H1 (cell line): ENCODE data around the gene GREM2. TPM values are rescaled to one million over a fixed set of nuclear protein-coding genes. Genes with fewer than 3 reads are reported as not detected.

Source experiments
- CTCF ChIA-PET: fragments of 300-600 bp; sonication (Branson Sonifier 250); formaldehyde crosslinking; loops from one replicate; lab custom pipeline; 2021; ENCODE audit not compliant: partially characterized antibody; lab: Charles Lee
- POLR2A ChIA-PET: fragments of 300-600 bp; sonication (Branson Sonifier 250); formaldehyde crosslinking; loops from one replicate; lab custom pipeline; 2021; ENCODE audit warnings: inconsistent platforms; ENCODE audit not compliant: partially characterized antibody; lab: Charles Lee
- DNase-seq, 2 experiments: peaks; one replicate each; pipeline versions ENCODE4 v3.0.0 to v3.0.0-alpha.2; 2010 to 2022; ENCODE audit warnings: low spot score in 2 of 2, low read depth in 1 of 2, mixed read lengths in 1 of 2
- FAIRE-seq: peaks from 2 replicates; lab custom pipeline; 2011; peaks lifted over from hg19 to GRCh38; lab: Jason Lieb, UNC
- H2AFZ ChIP-seq: 2 replicates; pipeline ENCODE4 v1.8.1; 2012; ENCODE audit warnings: low read length, inconsistent platforms
- H2AK5ac ChIP-seq: 2 replicates; pipeline ENCODE4 v1.6.1; 2013; ENCODE audit warnings: low read depth, low read length
- H2BK120ac ChIP-seq: replicated peaks from 2 replicates; pipeline ENCODE3; 2013; ENCODE audit warnings: low read depth, low read length, inconsistent platforms
- H2BK12ac ChIP-seq: 2 replicates; pipeline ENCODE4 v1.6.1; 2013; ENCODE audit warnings: low read depth, low read length
- H2BK15ac ChIP-seq: 2 replicates; pipeline ENCODE4 v1.6.1; 2013; ENCODE audit warnings: low read length
- H2BK20ac ChIP-seq: 2 replicates; pipeline ENCODE4 v1.6.1; 2013; ENCODE audit warnings: low read length
- H2BK5ac ChIP-seq: 2 replicates; pipeline ENCODE4 v1.6.1; 2013; ENCODE audit warnings: low read depth, low read length
- H3K14ac ChIP-seq: 2 replicates; pipeline ENCODE4 v1.6.1; 2013; ENCODE audit warnings: inconsistent platforms; ENCODE audit not compliant: insufficient read length
- H3K18ac ChIP-seq: 2 replicates; pipeline ENCODE4 v1.6.1; 2013; ENCODE audit warnings: low read length; ENCODE audit errors: extremely low read depth
- H3K23ac ChIP-seq: 2 replicates; pipeline ENCODE4 v1.6.1; 2013; ENCODE audit warnings: inconsistent platforms; ENCODE audit not compliant: insufficient read length
- H3K23me2 ChIP-seq: 2 replicates; pipeline ENCODE4 v1.6.1; 2013; ENCODE audit warnings: low read depth, low read length
- H3K27ac ChIP-seq: 2 replicates; pipeline ENCODE4 v1.6.1; 2011; ENCODE audit warnings: low read depth, low read length, inconsistent platforms
- H3K27me3 ChIP-seq, 4 experiments: replicated peaks in 1 of 4; 1 replicate in 1 of 4; 2 replicates in 3 of 4; pipeline versions ENCODE4 v1.6.1 to v1.8.1; 2011 to 2013; ENCODE audit warnings: low read length in 3 of 4, mild to moderate bottlenecking in 3 of 4, inconsistent platforms in 2 of 4, mixed read lengths in 2 of 4, moderate library complexity in 1 of 4; ENCODE audit not compliant: control insufficient read depth in 3 of 4, insufficient read depth in 3 of 4; ENCODE audit errors: extremely low read depth in 1 of 4
- H3K36me3 ChIP-seq, 4 experiments: 2 replicates each; pipeline versions ENCODE4 v1.6.1 to v1.8.1; 2011 to 2013; ENCODE audit warnings: mild to moderate bottlenecking in 4 of 4, low read length in 3 of 4, moderate library complexity in 2 of 4, control low read depth in 1 of 4, inconsistent platforms in 1 of 4; ENCODE audit not compliant: insufficient read depth in 4 of 4, control insufficient read depth in 2 of 4
- H3K4ac ChIP-seq: replicated peaks from 2 replicates; pipeline ENCODE3; 2013; ENCODE audit warnings: low read length, low read depth, mixed read lengths, inconsistent platforms; ENCODE audit not compliant: insufficient read length
- H3K4me1 ChIP-seq, 4 experiments: replicated peaks in 1 of 4; 1 replicate in 1 of 4; 2 replicates in 3 of 4; pipeline versions ENCODE4 v1.6.1 to v1.8.1; 2011 to 2013; ENCODE audit warnings: low read length in 3 of 4, inconsistent platforms in 2 of 4, mixed read lengths in 1 of 4; ENCODE audit not compliant: insufficient read depth in 4 of 4, control insufficient read depth in 3 of 4
- H3K4me2 ChIP-seq, 2 experiments: 2 replicates each; pipeline versions ENCODE4 v1.6.1 to v1.8.1; 2011 to 2013; ENCODE audit warnings: low read depth in 2 of 2, low read length in 2 of 2, control low read depth in 1 of 2, inconsistent platforms in 1 of 2, mild to moderate bottlenecking in 1 of 2; ENCODE audit not compliant: insufficient read depth in 1 of 2
- H3K4me3 ChIP-seq, 4 experiments: fragments of 200-600, 300-600 bp in 1 of 4; sonication (generic), shearing (Covaris generic), sonication (Bioruptor Twin) in 1 of 4; 2 replicates each; pipeline versions ENCODE4 v1.5.1 to v1.8.1; 2011 to 2016; ENCODE audit warnings: low read length in 4 of 4, low read depth in 3 of 4, control low read depth in 2 of 4, inconsistent platforms in 2 of 4, mild to moderate bottlenecking in 2 of 4, mixed read lengths in 1 of 4, moderate library complexity in 1 of 4; ENCODE audit not compliant: insufficient read depth in 2 of 4; ENCODE audit errors: extremely low read depth in 1 of 4
- H3K56ac ChIP-seq: replicated peaks from 2 replicates; pipeline ENCODE3; 2013; ENCODE audit warnings: low read depth, mild to moderate bottlenecking, mixed read lengths, low read length, inconsistent platforms; ENCODE audit not compliant: insufficient read length
- H3K79me1 ChIP-seq: 2 replicates; pipeline ENCODE4 v1.6.1; 2013; ENCODE audit warnings: low read depth, low read length, control low read depth
- H3K79me2 ChIP-seq, 2 experiments: 2 replicates each; pipeline versions ENCODE4 v1.6.1 to v1.8.1; 2012 to 2013; ENCODE audit warnings: low read length in 2 of 2, mild to moderate bottlenecking in 2 of 2, inconsistent platforms in 1 of 2; ENCODE audit not compliant: insufficient read depth in 2 of 2, control insufficient read depth in 1 of 2
- H3K9ac ChIP-seq, 4 experiments: replicated peaks in 1 of 4; 1 replicate in 1 of 4; 2 replicates in 3 of 4; pipeline versions ENCODE4 v1.6.1 to v1.8.1; 2011 to 2013; ENCODE audit warnings: low read depth in 3 of 4, low read length in 3 of 4, control low read depth in 2 of 4, mild to moderate bottlenecking in 2 of 4, moderate library complexity in 2 of 4, inconsistent platforms in 1 of 4; ENCODE audit errors: extremely low read depth in 1 of 4
- H3K9me3 ChIP-seq, 2 experiments: 2 replicates each; pipeline versions ENCODE4 v1.6.1 to v1.8.1; 2012 to 2013; ENCODE audit warnings: mild to moderate bottlenecking in 2 of 2, moderate library complexity in 2 of 2, control low read depth in 1 of 2, inconsistent platforms in 1 of 2, low read depth in 1 of 2, low read length in 1 of 2, mixed read lengths in 1 of 2; ENCODE audit not compliant: insufficient read depth in 2 of 2
- H4K20me1 ChIP-seq, 2 experiments: replicated peaks in 1 of 2; 2 replicates each; pipeline versions ENCODE3 to v1.8.1; 2011 to 2013; ENCODE audit warnings: inconsistent platforms in 2 of 2, low read length in 2 of 2, mild to moderate bottlenecking in 1 of 2; ENCODE audit not compliant: insufficient read depth in 2 of 2, control insufficient read depth in 1 of 2
- H4K5ac ChIP-seq: 2 replicates; pipeline ENCODE4 v1.6.1; 2013; ENCODE audit warnings: low read length, low read depth, mixed read lengths, inconsistent platforms; ENCODE audit not compliant: insufficient read length
- H4K8ac ChIP-seq: 2 replicates; pipeline ENCODE4 v1.8.0; 2013; ENCODE audit warnings: mild to moderate bottlenecking, moderate library complexity, low read length, inconsistent platforms; ENCODE audit not compliant: insufficient read depth; ENCODE audit errors: extremely low read depth
- H4K91ac ChIP-seq: replicated peaks from 2 replicates; pipeline ENCODE3; 2013; ENCODE audit warnings: low read length, mixed read lengths, inconsistent platforms; ENCODE audit not compliant: insufficient read length
- GTF2F1 ChIP-seq: IDR thresholded peaks from 2 replicates; pipeline ENCODE4 v1.6.1; 2012; ENCODE audit warnings: low read depth, low read length, improper control_type of control experiment, borderline replicate concordance
- POLR2A ChIP-seq, 2 experiments: IDR thresholded peaks; 1 replicate in 1 of 2; 2 replicates in 1 of 2; pipeline ENCODE4 v1.6.1; 2011; ENCODE audit warnings: low read depth in 2 of 2, low read length in 2 of 2, mild to moderate bottlenecking in 2 of 2; ENCODE audit errors: control extremely low read depth in 1 of 2
- POU5F1 ChIP-seq: IDR thresholded peaks from 2 replicates; pipeline ENCODE4 v1.6.1; 2011; ENCODE audit warnings: low read depth, mild to moderate bottlenecking, low read length, moderate library complexity
- WGBS, 2 experiments: shearing (Covaris generic) in 1 of 2; methylation state at CpG; one replicate each; pipeline versions ENCODE4 v1.1.6 to v1.1.7; 2013 to 2015; ENCODE audit warnings: low lambda C conversion rate in 2 of 2, mixed read lengths in 2 of 2, inconsistent platforms in 1 of 2, low coverage in 1 of 2, missing lambda C conversion rate in 1 of 2; ENCODE audit not compliant: insufficient replicate concordance in 2 of 2, insufficient coverage in 1 of 2, insufficient read length in 1 of 2; ENCODE audit errors: extremely low coverage in 1 of 2, missing lambda C conversion rate in 1 of 2; 5-methylcytosine and 5-hydroxymethylcytosine counted together
- polyA plus RNA-seq, 7 experiments: library from polyadenylated mRNA; depleted of rRNA in 3 of 7; stranded (reverse) in 5 of 7; unstranded in 2 of 7; fragments of >200 nt in 5 of 7; fragments of 200-250 nt in 2 of 7; gene quantifications; 1 replicate in 5 of 7; 2 replicates in 1 of 7; 4 replicates in 1 of 7; pipeline versions ENCODE4 v1.2.1 to v1.2.3, GENCODE V29; 2011 to 2013; ENCODE audit warnings: missing spikeins in 2 of 7, mixed read lengths in 2 of 7
- total RNA-seq: library from RNA; stranded (reverse); fragmentation: NEBNext Ultra II Directional; extraction: Animal tissue kit (Norgen Biotek cat#: 25700); gene quantifications from 2 replicates; pipeline ENCODE4 v1.2.1, GENCODE V29; 2021

Gene GREM2
- total and polyA plus RNA-seq, 2 of the 8 experiments (the other 6 are each of a cell fraction or from before 2014, with no cell fraction given) = 0.05 TPM; not detected in 1

GRCh38 chr1:240468656-240469055, 143.3 kb downstream of the GREM2 start:
- H3K4ac ChIP-seq = no peak overlapping the region
- no peaks in the 10 kb centered on the region for H3K36me3 ChIP-seq
- FAIRE-seq = no peak
- no peaks in the 10 kb centered on the region for H3K79me2 ChIP-seq
- no peak overlapping the region for H3K27ac ChIP-seq
- H2BK5ac ChIP-seq = no peak overlapping the region
- H4K8ac ChIP-seq = no peak overlapping the region
- no peaks in the 10 kb centered on the region for H3K23me2 ChIP-seq
- no peak overlapping the region for H3K4me3 ChIP-seq
- no peak overlapping the region for H3K18ac ChIP-seq
- no peaks in the 10 kb centered on the region for H3K27me3 ChIP-seq
- no peak overlapping the region for H3K4me2 ChIP-seq
- H2BK12ac ChIP-seq = no peak overlapping the region
- no peak overlapping the region for H2AK5ac ChIP-seq
- H3K4me1 ChIP-seq = peaks cover 0 to 4% (median 2%) of the 10 kb centered on the region in 4 experiments; a peak in 3 of 7 replicates
- H4K20me1 ChIP-seq = no peaks in the 10 kb centered on the region
- H2BK15ac ChIP-seq = no peak overlapping the region
- H3K79me1 ChIP-seq = no peaks in the 10 kb centered on the region
- 95% methylated on average over 7 of the region's 7 CpGs; no CpG with 5 or more reads in 1 of the 2 experiments for WGBS, 2 experiments
- H2AFZ ChIP-seq = no peak overlapping the region
- no peak overlapping the region for H2BK120ac ChIP-seq
- no peak overlapping the region for H3K14ac ChIP-seq
- H3K9me3 ChIP-seq = no peaks in the 10 kb centered on the region
- H4K5ac ChIP-seq = no peak overlapping the region
- DNase-seq = no peak
- H4K91ac ChIP-seq = no peak overlapping the region
- no peak overlapping the region for H2BK20ac ChIP-seq
- POLR2A ChIA-PET = no interaction called here
- H3K23ac ChIP-seq = no peak overlapping the region
- no peak overlapping the region for H3K56ac ChIP-seq
- TF ChIP-seq GTF2F1 (no peak), POLR2A (IDR thresholded peaks at IDR 0.05; ENCODE audit: control extremely low read depth in 1 of 2, low read depth in 2 of 2, low read length in 2 of 2) (no peak), POU5F1 (no peak)
- H3K9ac ChIP-seq = no peak overlapping the region
- CTCF ChIA-PET = interaction anchor here (1.4 kb wide), 2 partner anchors 13 to 17 kb away, joined by 3 read pairs; no protein-coding TSS in a partner anchor
